Measurements from ENCODE around the gene MYH9.
"Not testable (repeated sequence)": the region's sequence is repeated elsewhere in the genome, so short reads cannot be mapped to it uniquely, and the experiment has no call there.

MYH9 gene

DNA sequence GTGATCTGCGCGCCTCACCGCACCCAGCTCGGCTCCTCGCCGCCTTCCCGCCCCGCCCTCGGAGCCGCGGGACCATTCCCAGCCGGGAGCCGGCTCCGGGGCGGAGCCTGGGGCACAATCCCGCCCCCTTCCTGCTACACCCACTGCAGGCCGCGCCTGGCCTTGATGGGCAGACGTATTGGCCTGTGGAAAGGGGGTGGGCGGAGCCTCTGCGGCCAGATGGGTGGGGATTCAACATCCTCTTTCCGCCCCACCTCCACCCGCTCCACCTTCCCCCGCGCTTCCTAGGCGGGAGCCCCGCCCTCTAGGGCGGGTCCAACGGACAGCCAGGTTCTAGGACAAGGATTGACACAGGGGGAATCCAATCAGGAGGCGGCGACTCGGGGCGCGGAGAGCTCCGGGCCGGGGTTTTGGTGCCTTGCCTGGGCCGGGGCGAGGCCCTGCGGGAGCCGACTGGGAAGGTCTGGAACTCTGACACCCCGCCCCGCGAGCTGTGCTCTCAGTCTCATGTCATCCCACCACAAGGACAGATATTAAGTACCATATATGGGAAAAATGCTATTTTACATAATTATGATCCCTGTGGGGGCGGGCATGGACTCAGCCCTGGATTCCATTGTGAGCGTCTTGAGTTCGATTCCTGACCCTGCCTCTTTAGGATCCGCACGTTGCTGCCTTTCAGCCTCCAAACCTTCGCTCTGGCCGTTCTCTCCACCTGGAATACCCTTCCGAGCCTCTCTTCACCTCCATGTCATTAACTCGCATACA, at the start of gene MYH9:
TSS of gene MYH9 (minus strand) at position 9 of the 768 bp plus-strand sequence. CDS start 38,731 bp downstream, outside the sequence.
- peak; percentile 100 for DNase-seq (ENCODE audit: low spot score)
- TF ChIP-seq, protein P1, sequence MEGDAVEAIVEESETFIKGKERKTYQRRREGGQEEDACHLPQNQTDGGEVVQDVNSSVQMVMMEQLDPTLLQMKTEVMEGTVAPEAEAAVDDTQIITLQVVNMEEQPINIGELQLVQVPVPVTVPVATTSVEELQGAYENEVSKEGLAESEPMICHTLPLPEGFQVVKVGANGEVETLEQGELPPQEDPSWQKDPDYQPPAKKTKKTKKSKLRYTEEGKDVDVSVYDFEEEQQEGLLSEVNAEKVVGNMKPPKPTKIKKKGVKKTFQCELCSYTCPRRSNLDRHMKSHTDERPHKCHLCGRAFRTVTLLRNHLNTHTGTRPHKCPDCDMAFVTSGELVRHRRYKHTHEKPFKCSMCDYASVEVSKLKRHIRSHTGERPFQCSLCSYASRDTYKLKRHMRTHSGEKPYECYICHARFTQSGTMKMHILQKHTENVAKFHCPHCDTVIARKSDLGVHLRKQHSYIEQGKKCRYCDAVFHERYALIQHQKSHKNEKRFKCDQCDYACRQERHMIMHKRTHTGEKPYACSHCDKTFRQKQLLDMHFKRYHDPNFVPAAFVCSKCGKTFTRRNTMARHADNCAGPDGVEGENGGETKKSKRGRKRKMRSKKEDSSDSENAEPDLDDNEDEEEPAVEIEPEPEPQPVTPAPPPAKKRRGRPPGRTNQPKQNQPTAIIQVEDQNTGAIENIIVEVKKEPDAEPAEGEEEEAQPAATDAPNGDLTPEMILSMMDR (IDR thresholded peaks at IDR 0.05), result no peak
- Histone ChIP-seq H3K4me3 (peak within 1 kb of the TSS; percentile 94), H3K27ac (peak within 1 kb of the TSS; percentile 98)

DNA sequence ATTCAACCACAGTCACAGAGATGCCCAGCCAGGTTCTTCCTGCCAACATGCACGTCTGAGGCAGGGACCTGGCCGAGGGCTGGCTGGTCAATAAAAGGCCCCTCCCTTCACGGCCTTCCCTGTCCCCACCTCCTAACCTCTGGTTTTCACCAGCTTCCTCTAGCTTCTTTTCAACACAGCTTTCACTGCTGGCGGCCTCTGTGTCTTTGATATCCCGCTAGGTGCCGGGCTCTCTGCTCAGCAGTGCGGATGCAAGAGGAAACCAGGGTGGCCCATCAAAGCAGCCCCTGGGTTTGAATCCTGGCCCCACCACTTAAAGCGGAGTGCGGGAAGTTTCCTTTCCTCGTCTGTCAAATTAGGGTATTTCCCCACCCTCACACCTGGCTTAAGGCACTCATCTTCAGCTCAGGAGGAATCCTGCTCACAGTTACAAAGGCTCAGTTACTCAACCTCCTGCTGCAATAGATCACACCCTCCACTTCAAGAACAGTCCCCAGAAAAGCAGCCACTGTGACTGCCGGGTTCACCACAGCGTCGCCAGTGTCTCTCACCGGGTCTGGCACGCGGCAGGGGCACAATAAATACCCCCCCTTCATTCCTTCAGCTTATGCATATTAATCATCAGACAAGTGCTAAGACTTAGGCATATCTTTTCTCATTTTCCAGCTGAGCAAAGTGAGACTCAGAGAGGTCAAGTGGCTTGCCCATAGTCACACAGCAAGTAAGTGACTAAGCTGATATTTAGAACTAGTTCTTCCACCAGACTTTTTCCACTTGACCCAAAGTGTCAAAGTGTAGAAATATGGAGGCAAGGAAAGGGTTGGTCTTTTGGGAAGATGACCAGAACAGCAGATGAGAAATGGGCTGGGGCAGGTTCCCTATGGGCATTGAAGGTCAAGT, 48.0 kb upstream of the MYH9 start:
- no peak for DNase-seq (ENCODE audit: low spot score)
- no peak overlapping the region for H3K27ac ChIP-seq
- H3K4me3 ChIP-seq, result no peak overlapping the region
- TF ChIP-seq, protein P1 (IDR thresholded peaks at IDR 0.05), result no peak

DNA sequence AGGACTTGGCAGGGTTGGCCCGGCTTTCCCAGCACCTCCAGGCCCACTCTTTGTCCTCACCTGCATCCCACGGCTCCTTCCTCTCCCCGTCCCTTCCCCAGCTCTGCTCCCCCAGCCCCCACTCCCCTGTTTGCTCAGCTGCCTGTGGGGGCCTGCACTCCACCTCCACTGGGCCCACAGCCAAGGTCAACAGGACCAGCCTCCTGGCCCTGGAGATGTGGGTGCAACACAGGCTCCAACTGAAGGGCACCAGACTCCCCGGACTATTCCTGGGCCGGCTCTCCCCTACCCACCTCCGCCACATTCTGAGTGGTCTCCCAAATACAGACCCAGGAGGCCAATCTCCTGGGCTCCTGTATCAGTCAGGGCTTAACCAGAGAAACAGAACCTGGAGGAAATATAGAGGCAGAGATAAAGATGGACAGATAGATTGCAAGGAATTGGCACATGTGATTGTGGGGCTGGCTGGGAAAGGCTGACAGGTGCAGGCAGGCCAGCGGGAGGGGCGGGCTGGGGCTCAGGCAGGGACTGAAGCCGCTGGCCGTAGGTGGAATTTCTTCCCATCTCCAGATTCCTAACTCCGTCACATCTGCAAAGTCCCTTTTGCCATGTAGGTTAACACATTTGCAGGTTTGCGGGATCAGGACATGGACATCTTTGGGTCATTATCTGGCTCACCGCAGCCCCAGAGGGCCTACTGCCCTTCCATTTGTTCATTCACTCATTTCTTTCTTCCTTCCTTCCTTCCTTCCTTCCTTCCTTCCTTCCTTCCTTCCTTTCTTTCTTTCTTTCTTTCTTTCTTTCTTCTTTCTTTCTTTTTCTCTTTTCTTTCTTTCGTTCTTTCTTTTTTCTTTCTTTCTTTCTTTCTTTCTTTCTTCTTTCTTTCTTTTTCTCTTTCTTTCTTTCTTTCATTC, 45.8 kb upstream of the MYH9 start:
- H3K27ac ChIP-seq, result no peak overlapping the region
- H3K4me3 ChIP-seq, result no peak overlapping the region
- TF ChIP-seq, protein P1 (IDR thresholded peaks at IDR 0.05), result no peak
- no peak for DNase-seq (ENCODE audit: low spot score)

DNA sequence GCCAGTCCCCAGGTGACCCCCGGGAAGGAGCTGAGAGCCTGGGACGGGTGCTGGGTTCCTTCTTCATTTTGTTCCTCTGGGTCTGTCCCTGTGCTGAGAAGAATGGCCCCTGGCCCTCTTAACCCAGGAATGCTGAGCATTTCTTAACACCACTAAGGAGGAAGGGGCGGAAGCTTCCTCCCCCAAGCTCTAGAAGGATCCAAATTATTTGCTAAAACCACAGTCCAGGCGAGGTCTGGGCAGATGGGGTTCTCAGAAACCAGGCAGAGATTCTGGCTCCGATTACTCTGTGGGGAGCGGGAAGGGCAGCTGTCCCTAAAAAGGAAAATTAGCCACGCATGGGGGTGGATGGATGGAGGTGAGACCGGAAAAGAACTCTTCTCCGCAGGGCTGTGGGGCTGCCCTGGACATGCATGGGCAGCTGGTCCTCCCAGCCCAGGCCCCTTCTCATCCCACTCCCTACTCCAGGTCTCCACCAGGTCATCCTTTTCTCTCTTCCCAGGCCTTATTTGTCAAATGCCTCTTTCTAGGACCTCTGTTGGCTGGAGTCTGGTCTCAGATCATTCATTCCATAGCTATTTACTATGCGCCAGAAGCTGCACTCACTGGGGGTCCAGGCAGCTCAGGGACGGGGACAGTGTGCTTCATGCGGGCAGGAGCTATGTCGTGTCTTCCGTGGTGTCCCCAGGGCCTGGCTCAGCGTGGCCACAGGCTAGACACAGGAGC, 45.0 kb upstream of the MYH9 start:
- no peak overlapping the region for H3K27ac ChIP-seq
- TF ChIP-seq, protein P1 (IDR thresholded peaks at IDR 0.05), result no peak
- DNase-seq (ENCODE audit: low spot score), result no peak
- H3K4me3 ChIP-seq, result no peak overlapping the region

DNA sequence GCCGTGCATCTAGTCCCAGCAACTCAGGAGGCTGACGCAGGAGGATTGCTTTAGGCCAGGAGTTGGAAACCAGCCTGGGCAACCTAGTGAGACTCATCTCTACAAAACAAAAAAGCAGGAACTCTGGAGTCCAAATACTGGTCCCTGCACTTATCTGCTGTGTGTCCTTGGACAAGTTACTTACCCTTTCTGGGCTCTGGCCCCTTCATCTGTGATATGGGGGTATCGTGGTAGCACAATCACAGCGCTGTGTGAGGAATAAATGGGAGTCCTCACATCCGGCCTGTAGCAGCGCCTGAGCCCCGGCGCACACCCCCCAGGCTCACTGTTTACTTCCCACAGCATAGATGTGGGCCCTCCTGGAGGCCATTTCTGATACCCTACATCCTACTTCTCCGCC, 44.2 kb upstream of the MYH9 start:
- TF ChIP-seq, protein P1 (IDR thresholded peaks at IDR 0.05), result no peak
- Histone ChIP-seq H3K4me3 (no peak overlapping the region), H3K27ac (no peak overlapping the region)
- no peak for DNase-seq (ENCODE audit: low spot score)

DNA sequence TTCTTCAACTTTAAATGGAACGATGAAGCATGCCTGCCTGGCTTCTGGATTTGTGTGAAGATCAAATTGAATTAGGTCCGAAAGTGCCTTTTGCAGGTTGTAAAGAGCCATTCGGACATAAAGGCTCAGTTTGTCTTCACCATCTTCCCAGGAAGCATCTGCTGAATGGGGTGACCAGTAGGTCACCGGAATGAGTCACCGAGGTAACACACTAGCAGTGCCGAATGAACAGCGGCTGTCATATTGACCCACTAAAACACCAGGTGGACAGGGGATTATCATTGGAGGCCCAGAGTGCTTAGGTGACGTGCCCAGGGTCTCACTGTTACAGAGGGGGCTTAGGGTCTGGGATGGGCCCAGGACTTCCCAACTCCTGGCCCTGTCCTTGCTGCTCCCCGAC, 43.1 kb upstream of the MYH9 start:
- Histone ChIP-seq H3K27ac (no peak overlapping the region), H3K4me3 (no peak overlapping the region)
- no peak for DNase-seq (ENCODE audit: low spot score)
- TF ChIP-seq, protein P1 (IDR thresholded peaks at IDR 0.05), result no peak

DNA sequence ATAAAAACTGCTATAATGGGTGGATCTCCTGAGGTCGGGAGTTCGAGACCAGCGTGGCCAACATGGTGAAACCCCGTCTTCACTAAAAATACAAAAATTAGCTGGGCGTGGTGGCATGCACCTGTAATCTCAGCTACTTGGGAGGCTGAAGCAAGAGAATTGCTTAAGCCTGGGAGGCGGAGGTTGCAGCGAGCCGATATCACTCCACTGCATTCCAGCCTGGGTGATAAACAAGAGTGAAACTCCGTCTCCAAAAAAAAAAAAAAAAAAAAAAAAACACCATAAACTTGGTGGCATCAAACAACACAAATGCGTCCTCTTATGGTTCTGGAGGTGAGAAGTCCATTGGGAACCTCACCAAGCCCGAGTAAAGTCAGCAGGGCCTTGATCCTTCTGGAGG, 40.2 kb upstream of the MYH9 start:
- not testable (repeated sequence) for H3K4me3 ChIP-seq, H3K27ac ChIP-seq

More for the DNA sequence above, 40.2 kb upstream of the MYH9 start:
- not testable (repeated sequence) for DNase-seq (ENCODE audit: low spot score)

All from coronary artery (tissue), 2 donors.